Measurements from ENCODE around the gene DIPK1C.

DNA sequence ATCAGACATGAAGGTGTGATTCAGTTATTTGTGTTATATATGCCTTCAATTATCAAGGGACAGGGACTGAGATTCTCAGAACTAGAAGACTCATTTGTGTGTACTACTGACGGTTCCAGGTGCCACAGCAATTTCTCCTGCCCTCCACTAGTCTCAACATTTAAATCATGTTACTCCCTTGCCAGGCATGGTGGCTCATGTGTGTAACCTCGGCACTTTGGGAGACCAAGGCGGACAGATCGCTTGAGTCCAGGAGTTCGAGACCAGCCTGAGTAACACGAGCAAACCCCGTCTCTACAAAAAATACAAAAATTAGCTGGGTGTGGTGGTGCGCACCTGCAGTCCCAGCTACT lies 40.2 kb upstream of the DIPK1C start:
- TF ChIP-seq, protein P1, sequence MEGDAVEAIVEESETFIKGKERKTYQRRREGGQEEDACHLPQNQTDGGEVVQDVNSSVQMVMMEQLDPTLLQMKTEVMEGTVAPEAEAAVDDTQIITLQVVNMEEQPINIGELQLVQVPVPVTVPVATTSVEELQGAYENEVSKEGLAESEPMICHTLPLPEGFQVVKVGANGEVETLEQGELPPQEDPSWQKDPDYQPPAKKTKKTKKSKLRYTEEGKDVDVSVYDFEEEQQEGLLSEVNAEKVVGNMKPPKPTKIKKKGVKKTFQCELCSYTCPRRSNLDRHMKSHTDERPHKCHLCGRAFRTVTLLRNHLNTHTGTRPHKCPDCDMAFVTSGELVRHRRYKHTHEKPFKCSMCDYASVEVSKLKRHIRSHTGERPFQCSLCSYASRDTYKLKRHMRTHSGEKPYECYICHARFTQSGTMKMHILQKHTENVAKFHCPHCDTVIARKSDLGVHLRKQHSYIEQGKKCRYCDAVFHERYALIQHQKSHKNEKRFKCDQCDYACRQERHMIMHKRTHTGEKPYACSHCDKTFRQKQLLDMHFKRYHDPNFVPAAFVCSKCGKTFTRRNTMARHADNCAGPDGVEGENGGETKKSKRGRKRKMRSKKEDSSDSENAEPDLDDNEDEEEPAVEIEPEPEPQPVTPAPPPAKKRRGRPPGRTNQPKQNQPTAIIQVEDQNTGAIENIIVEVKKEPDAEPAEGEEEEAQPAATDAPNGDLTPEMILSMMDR (IDR thresholded peaks at IDR 0.05), result no peak
- TF ChIP-seq POLR2A (IDR thresholded peaks at IDR 0.05), result no peak

All from tibial nerve (tissue), 3 donors.